Gastroesophageal sphincter (tissue), 4 donors: ENCODE measurements around the gene TNRC6B. TPM values are rescaled to one million over a fixed set of nuclear protein-coding genes. Genes with fewer than 3 reads are reported as not detected.

Source experiments
- ATAC-seq: fragments of 150-250 bp; one replicate; pipeline ENCODE4 v1.9.1; 2016; ENCODE audit warnings: mild to moderate bottlenecking, moderate library complexity
- H3K27ac ChIP-seq, 4 donors: fragments of 200-600 bp; sonication (generic) in 3 of 4; 1 replicate in 3 of 4; 2 replicates in 1 of 4; pipeline ENCODE4 v1.5.1; 2016 to 2019
- H3K27me3 ChIP-seq: fragments of 200-600 bp; sonication (generic); one replicate; pipeline ENCODE4 v1.5.1; 2019
- H3K36me3 ChIP-seq, 2 donors: fragments of 200-600 bp; sonication (generic); one replicate each; pipeline ENCODE4 v1.5.1; 2019; ENCODE audit warnings: control low read depth in 1 of 2
- H3K4me1 ChIP-seq, 3 donors: fragments of 200-600 bp; sonication (generic); 1 replicate in 2 of 3; 2 replicates in 1 of 3; pipeline ENCODE4 v1.5.1; 2016 to 2019; ENCODE audit warnings: control low read depth in 2 of 3
- H3K4me3 ChIP-seq, 2 donors: fragments of 200-600 bp; sonication (generic); one replicate each; pipeline ENCODE4 v1.5.1; 2019; ENCODE audit warnings: mild to moderate bottlenecking in 1 of 2, moderate library complexity in 1 of 2
- H3K9me3 ChIP-seq, 3 donors: fragments of 200-600 bp; sonication (generic); one replicate each; pipeline ENCODE4 v1.5.1; 2017 to 2019; ENCODE audit warnings: control low read depth in 2 of 3
- CTCF ChIP-seq, 4 experiments: fragments of 200-600 bp in 2 of 4; fragments of 450-650 bp in 2 of 4; sonication (generic) in 1 of 4; IDR thresholded peaks; one replicate each; pipeline ENCODE4 v1.5.1; 2017 to 2019; ENCODE audit warnings: antibody characterized with exemption in 4 of 4, mild to moderate bottlenecking in 2 of 4, moderate library complexity in 2 of 4
- EP300 ChIP-seq: sonication (generic); formaldehyde crosslinking; IDR thresholded peaks from one replicate; pipeline ENCODE4 v1.6.1; 2017; ENCODE audit warnings: antibody characterized with exemption, mild to moderate bottlenecking
- POLR2A ChIP-seq, 2 donors: fragments of 450-650 bp; IDR thresholded peaks; one replicate each; pipeline ENCODE4 v1.6.1; 2017; ENCODE audit warnings: antibody characterized with exemption in 2 of 2, mild to moderate bottlenecking in 2 of 2, moderate library complexity in 1 of 2
- POLR2AphosphoS5 ChIP-seq: sonication (generic); formaldehyde crosslinking; IDR thresholded peaks from one replicate; pipeline ENCODE4 v1.6.1; 2017; ENCODE audit warnings: antibody characterized with exemption
- WGBS, 2 donors: methylation state at CpG; one replicate each; pipeline ENCODE4 v1.1.5; 2018; ENCODE audit warnings: low coverage in 1 of 2; 5-methylcytosine and 5-hydroxymethylcytosine counted together
- total RNA-seq, 4 donors: library from RNA; depleted of rRNA; stranded (reverse); fragments of >200 nt; gene quantifications; one replicate each; pipeline ENCODE4 v1.1.0, GENCODE V29; 2016

The TNRC6B gene
- total RNA-seq, 4 donors from 2014 or later: 32.4 to 71.2 (median 60.7) TPM

GRCh38 chr22:40335358-40335757 is 157.6 kb downstream of the TNRC6B start:
- Histone ChIP-seq H3K27ac (no peak overlapping the region), H3K27me3 (no peaks in the 10 kb centered on the region), H3K9me3 (no peaks in the 10 kb centered on the region), H3K36me3 (peaks cover 0 to 17% of the 10 kb centered on the region in 2 donors), H3K4me1 (peaks cover 0 to 5% (median 0%) of the 10 kb centered on the region in 3 donors), H3K4me3 (no peak overlapping the region)
- no peak for TF ChIP-seq POLR2A (IDR thresholded peaks at IDR 0.05)
- TF ChIP-seq CTCF (IDR thresholded peaks at IDR 0.05): no peak
- no peak for TF ChIP-seq EP300
- TF ChIP-seq POLR2AphosphoS5: no peak
- ATAC-seq: no peak
- WGBS, 2 donors: 27 to 49% methylated on average over 2 of the region's 2 CpGs

- H3K36me3 ChIP-seq: no peaks in the 10 kb centered on the region
- no peak for ATAC-seq
- 57 to 100% methylated on average over 1 of the region's 5 CpGs for WGBS, 2 donors
Measured at GRCh38 chr22:40340044-40340443, 162.3 kb downstream of the TNRC6B start.

GRCh38 chr22:40341604-40342003 is 163.9 kb downstream of the TNRC6B start:
- Histone ChIP-seq H3K36me3 (no peaks in the 10 kb centered on the region), H3K27ac (no peak overlapping the region), H3K4me1 (peaks cover 0 to 9% (median 0%) of the 10 kb centered on the region in 3 donors), H3K4me3 (no peak overlapping the region), H3K9me3 (no peaks in the 10 kb centered on the region), H3K27me3 (no peaks in the 10 kb centered on the region)
- WGBS, 2 donors: 26 to 40% methylated on average over 3 of the region's 4 CpGs
- TF ChIP-seq POLR2A (IDR thresholded peaks at IDR 0.05): no peak
- TF ChIP-seq CTCF (IDR thresholded peaks at IDR 0.05): no peak
- no peak for TF ChIP-seq EP300
- ATAC-seq: no peak

More at GRCh38 chr22:40340044-40340443, 162.3 kb downstream of the TNRC6B start:
- no peaks in the 10 kb centered on the region for H3K27me3 ChIP-seq
- no peak overlapping the region for H3K27ac ChIP-seq
- no peaks in the 10 kb centered on the region for H3K9me3 ChIP-seq
- no peak for TF ChIP-seq CTCF (IDR thresholded peaks at IDR 0.05)
- TF ChIP-seq POLR2A (IDR thresholded peaks at IDR 0.05): no peak
- TF ChIP-seq POLR2AphosphoS5: no peak
- no peak for TF ChIP-seq EP300
- peaks cover 0 to under 1% (median 0%) of the 10 kb centered on the region in 3 donors for H3K4me1 ChIP-seq
- H3K4me3 ChIP-seq: no peak overlapping the region

GRCh38 chr22:40342521-40342920 is 164.8 kb downstream of the TNRC6B start:
- no peak for TF ChIP-seq EP300
- TF ChIP-seq CTCF (IDR thresholded peaks at IDR 0.05): no peak
- TF ChIP-seq POLR2AphosphoS5: no peak
- no peak for TF ChIP-seq POLR2A (IDR thresholded peaks at IDR 0.05)
- Histone ChIP-seq H3K4me3 (no peak overlapping the region), H3K9me3 (no peaks in the 10 kb centered on the region), H3K4me1 (peaks cover 0 to 16% (median 5%) of the 10 kb centered on the region in 3 donors), H3K27ac (no peak overlapping the region), H3K36me3 (no peaks in the 10 kb centered on the region), H3K27me3 (no peaks in the 10 kb centered on the region)
- WGBS, 2 donors: 47 to 67% methylated on average over 4 to 9 of the region's 9 CpGs
- no peak for ATAC-seq

GRCh38 chr22:40345271-40345670 is 167.5 kb downstream of the TNRC6B start:
- Histone ChIP-seq H3K4me1 (peaks cover 2 to 31% (median 15%) of the 10 kb centered on the region in 3 donors), H3K9me3 (no peaks in the 10 kb centered on the region), H3K4me3 (peak overlapping the region; percentile 42 to 77), H3K27me3 (no peaks in the 10 kb centered on the region), H3K27ac (peak overlapping the region in 2 of 4 donors; percentile 90 to 91), H3K36me3 (peaks cover 0 to 20% of the 10 kb centered on the region in 2 donors)
- TF ChIP-seq POLR2AphosphoS5 (no peak), EP300 (no peak), CTCF (IDR thresholded peaks at IDR 0.05) (no peak), POLR2A (IDR thresholded peaks at IDR 0.05) (no peak)
- WGBS, 2 donors: 65 to 77% methylated on average over 5 of the region's 6 CpGs
- ATAC-seq: no peak
